Cardiac septum (tissue), 1 donor: ENCODE data around the gene BAZ2B. TPM values are rescaled to one million over a fixed set of nuclear protein-coding genes. Genes with fewer than 3 reads are reported as not detected.

Source experiments
- DNase-seq: peaks from one replicate; pipeline ENCODE4 v3.0.0-alpha.2; 2020; ENCODE audit warnings: low spot score
- intact Hi-C: fragments of 100-400 bp; cut with DNase I; formaldehyde crosslinking; loops from one replicate; pipeline ENCODE4 v1.14.0; 2022
- total RNA-seq: library from RNA; stranded (reverse); fragmentation: NEBNext Ultra II Directional; extraction: Animal tissue kit (Norgen Biotek cat#: 25700); gene quantifications from one replicate; pipeline ENCODE4 v1.2.1, GENCODE V29; 2021
- donor health status: DM: no; HTN: no; CAD: no.

Gene BAZ2B
- total RNA-seq, 1 donor from 2014 or later, result 51.8 TPM

DNA sequence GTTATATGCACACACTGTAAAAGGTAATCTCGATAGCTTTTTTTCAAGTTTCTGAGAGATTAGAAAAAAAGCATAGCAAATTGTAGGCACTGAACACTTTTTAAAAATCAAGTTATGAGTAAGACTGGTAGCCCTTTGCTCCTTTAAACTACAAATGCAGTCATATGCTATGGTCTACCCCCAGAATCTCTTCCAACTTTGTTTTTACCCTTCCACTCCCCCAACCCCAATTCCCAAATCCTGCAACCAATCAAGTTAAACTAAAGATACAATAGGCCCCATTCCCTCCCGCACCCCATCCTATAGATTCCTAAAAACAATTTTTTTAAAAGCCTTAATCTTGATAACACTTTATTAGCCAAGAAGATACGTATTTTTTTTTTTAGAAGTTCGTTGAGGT lies 752 bp upstream of the BAZ2B start:
- DNase-seq, result no peak
- intact Hi-C loops, result loop anchor here (1.0 to 5.0 kb wide), 3 partner anchors 95 to 180 kb away; partner anchors contain the start of genes CD302 and MARCHF7

DNA sequence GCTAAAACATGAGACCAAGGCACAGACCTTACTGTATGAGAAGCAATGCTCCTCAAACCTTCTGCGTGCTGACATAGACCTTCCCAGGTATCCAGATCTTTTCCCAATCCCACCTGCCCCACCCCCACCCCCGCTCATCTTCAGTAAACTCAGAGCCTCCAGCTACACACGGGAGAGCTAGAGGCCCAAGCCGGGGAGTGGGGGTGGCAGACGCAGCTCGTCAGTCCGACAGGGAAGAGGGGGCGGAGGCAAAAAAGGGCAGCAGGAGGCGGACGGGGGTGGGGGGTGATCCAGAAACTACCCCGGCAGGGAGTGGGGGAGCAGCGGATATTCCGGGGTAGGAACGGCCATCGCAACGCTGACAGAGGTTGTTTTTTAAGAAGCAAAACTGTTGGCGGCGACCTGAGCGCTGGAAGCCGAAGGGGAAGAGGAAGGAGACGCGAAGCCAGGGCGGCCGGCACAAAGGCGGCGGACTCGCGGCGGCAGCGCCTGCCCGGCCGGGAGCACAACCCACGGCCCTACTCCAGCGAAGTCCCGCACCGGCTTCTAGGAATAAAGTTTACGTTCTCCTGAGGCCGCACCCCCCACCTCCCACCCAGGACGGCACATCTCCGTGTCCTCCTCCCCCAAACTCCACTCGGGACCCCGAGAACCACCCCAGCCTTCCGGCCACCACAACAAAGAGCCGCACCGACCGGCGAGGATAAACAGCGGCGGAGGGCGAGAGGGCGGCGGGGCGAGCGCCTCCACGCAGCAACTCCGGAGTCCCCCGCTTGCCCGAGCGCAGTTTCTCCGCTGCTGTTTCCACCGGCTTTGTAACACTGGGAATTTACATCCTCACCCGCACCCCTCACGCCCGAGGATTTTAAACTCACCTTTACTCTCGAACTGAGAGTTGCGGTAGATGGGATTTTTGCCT lies 722 bp downstream of the BAZ2B start:
- peak; percentile 94 for DNase-seq
- intact Hi-C loops, result loop anchor here (5.0 kb wide), 2 partner anchors 98 to 182 kb away; partner anchors contain the start of gene CD302

DNA sequence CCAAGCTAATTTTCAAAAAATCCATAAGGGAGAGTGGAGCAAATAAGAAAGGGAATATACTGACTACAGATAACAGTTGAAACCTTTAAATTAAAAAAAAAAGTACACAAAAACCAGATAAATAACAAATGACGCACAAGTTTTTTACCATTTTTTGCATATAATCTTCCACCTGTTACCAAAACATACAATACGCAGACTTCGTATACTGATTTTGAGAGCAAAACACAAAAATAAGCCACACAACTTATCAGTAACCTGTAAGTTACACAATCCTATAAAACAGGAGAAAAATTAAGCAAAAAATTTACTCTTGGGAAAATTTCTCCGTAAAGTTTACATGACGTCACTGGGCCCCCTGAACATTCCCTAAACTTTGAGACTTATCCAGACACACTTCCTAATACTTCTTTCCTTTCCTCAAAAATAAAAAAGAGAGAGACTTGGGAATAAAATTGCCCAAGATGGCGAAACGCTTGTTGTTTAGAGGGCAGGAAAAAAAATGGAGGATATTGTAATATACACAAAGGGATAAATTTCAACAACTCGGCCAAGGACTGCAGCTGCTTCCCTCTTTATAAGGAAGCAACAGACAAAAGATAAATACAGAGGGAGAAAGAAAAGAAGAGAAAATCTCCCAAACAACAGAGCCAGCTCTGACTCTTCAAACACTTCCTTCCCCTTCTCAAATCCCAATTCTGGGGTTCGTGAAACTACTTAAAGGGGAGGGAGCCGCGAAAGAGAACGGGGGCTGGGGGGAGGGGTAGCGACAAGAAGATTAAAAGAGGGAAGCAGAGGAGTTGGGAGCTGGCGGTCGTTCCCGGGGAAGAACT lies 1.6 kb downstream of the BAZ2B start:
- intact Hi-C loops, result loop anchor here (5.0 kb wide), 2 partner anchors 97 to 183 kb away; partner anchors contain the start of gene CD302
- DNase-seq, result no peak

DNA sequence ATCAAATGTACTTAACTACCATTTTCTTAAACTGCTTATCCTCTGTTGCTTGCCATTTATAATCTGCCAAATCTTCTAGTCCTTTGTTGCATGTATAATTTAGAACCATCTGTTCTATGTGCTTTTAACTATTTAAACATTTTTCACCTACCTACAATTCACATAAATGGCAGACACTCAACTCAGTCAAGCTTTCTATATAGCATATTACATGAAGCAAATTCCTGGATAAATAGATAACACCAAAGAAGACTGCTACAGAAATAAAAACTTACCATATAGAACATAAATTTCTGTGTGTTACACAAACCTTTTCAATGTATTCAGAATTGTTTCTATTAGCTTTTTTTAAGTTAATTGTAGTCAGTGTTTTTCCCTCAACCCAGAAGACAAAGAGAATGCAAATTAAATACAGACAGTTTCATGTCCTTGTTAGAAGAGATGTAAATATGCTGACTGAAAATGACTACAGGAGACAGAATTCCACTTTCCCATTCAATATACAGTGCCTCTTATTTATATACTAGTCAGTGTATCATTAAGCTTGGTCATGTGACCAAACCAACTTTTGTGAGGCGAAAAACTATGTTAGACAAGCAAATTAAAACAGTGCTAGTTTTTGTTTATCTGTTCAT lies 2.6 kb downstream of the BAZ2B start:
- no peak for DNase-seq
- intact Hi-C loops, result no loop called here

DNA sequence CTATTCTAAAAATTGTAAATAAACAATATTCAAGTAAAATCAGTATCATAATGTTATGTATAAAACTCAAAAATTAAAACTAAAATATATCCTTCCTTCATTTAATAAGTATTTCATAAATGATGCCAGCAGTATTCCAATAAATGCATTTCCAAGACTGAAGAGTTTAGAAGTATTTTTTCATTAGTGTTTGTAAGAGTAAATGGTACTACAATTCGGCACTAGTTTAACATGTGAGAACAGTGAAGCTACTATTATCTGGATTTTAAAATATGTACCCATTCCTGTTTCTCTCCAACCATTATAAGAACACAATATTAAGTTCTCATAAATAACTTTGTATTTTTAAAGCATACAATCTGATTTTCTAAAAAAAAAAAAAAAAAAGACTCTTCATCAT lies 3.3 kb downstream of the BAZ2B start:
- no peak for DNase-seq
- intact Hi-C loops, result no loop called here

DNA sequence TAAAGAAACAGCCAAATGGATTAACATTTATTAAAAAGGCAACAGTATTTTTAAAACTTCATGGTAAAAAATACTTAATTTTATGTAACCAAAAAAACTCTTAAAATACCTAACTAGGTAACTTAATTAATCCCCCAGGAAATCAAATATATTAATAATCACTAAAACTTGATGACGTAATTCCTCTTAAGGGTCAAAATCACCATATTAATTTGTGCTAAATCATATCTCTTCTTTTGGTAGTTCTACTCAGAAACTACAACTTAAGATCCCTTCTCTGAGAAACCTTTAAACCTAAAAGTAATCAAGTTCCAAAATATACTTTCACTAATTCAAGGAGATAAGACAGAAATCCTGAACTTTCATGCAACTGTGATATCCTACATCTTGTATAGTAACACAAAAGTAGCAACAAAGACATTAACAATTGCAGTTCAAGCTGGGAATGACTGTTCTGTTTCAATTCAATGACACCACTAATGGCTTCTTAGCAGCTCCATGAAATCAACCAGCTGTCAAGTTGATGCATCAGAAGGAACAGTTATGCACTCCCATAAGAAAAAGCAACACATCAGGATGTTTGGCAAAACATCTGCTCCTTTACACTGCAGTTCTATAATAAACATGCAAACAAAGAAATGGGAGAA lies 4.0 kb downstream of the BAZ2B start:
- intact Hi-C loops, result no loop called here
- DNase-seq, result no peak

DNA sequence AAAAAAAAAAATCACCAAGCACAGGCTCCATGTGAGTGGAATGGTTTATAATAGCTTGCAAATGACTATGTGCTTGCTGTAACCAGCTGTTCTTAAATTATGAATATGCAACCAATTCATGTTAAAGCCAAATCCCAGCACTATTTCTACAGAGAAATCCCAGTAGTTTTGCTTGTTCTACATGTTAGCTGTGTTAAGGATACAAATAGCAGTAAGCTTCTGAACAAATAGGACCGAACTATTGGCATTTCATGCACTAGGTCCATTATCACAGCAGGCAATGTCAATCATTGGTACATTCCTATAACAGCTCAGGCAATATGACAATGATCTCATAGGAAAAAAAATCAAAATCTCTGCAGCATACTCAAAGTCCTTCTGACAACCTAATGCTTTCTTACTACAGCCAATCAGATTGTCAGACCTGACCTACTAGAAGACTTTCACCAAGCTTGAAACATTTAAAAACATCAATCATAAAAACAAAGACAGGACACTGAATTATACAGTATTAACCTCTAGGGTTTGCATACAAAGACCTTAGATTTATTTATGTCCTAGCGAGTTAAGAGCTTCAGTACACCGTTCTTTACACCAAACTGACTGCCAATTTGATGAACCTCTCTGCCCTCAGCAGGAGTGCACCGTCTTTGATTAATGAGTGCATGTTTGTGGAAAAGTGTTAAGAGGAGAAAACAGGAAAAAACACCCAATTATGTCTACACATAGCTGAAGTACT lies 6.4 kb downstream of the BAZ2B start:
- intact Hi-C loops, result no loop called here
- no peak for DNase-seq

DNA sequence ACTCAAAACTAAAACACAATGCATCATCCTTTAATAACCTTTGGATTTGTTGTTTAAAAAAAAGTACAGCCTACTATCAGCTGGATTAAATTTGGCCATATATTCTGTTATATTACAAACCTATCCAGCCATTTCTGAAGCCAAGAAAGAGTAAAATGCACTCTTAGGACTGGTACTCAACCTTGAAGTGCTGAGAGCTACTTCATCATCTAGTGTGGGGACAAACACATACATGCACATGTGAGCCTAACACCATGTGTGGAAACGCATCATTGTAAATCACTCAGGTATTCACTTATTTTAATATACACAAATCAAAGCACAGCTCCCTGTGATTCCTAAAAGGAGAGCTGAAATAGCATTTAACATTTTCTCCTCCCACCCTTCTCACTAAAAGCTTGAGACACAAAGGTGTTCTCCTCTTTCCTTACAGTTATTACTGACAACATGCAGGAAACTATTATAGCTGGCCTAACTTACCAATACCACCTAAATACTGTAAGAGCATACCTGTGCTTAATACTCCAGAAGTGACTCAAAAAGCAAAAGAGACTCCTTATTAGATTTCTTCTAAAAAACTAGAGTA lies 7.5 kb downstream of the BAZ2B start:
- DNase-seq, result no peak
- intact Hi-C loops, result no loop called here

DNA sequence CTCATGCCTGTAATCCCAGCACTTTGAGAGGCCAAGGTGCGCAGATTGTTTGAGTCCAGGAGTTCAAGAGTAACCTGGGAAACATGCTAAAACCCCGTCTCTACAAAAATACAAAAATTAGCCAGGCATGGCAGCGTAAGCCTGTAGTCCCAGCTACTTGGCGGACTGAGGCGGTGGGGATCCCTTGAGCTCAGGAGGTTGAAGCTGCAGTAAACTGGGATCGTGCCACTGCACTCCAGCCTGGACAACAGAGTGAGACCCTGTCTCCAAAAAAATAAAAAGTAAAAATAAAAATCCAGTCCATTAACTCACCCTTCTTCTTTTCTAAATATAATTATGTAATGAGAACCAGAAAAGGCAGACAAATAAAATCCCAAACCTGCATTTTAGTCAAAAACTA lies 8.2 kb downstream of the BAZ2B start:
- DNase-seq, result no peak
- intact Hi-C loops, result no loop called here

DNA sequence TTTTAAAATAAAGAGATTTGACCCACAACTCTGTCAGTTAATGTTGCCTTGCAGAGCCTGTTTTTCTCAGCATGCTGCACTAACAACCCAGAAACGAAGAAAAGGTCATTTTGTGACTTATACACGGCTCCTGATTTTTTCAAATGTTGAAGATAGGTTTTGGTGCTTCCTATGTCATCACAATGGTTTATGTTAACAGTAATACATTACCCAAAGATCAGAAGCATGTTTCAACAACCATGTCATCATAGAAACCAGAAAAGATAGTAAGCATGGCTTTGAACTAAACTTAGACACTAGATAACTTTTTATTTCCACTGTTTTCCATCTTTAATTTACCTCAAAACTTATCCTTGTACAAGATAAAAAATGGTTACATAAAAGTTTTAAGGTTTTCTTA lies 10.1 kb downstream of the BAZ2B start:
- intact Hi-C loops, result no loop called here
- DNase-seq, result no peak

DNA sequence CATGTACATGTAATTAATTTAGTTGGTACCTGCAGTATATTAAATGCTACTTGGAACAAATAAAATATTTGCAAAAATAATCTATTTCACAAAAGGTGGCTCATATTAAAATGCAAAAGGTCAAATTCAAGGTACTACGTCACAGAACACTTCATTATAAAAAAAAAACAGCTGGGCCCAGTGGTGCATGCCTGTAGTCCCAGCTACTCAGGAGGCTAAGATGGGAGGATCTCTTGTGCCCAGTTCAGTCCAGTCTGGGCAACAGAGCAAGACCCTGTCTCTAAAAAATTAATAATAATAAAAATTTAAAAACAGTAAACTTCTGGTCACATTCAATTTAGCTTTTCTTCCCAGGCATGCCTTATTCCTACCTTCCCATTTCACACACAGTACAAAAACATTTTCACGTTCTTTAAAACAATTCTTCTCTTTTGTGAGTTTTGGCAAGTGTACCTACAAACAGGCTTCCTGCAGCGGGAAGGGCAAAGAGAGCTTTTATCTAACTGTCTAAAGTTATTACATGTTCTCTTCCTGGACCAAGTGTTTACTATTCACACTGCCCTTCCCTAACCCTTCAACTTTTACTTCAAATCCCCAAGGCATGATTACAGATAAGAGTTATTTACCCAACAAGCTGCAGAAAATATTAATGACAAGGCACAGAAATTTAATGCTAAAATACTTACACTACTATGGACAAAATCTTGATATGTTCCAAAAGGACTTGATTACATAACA lies 10.7 kb downstream of the BAZ2B start:
- no peak for DNase-seq
- intact Hi-C loops, result no loop called here

DNA sequence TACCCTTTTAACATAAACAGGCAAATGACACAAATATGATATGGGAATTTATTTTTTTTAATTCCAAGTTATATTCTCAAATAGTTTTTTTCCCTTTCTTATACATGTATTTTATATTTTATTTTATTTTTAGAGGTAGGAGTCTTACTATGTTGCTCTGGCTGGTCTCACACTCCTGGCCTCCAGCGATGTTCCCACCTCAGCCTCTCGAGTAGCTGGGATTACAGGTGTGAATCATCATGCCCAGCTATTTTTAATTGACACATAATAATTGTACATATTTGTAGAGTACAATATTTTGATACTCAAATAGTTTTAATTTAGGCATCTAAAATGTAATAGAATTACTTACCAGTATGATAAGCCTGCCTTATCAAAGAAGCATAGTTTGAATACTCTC lies 12.2 kb downstream of the BAZ2B start:
- intact Hi-C loops, result no loop called here
- DNase-seq, result no peak

DNA sequence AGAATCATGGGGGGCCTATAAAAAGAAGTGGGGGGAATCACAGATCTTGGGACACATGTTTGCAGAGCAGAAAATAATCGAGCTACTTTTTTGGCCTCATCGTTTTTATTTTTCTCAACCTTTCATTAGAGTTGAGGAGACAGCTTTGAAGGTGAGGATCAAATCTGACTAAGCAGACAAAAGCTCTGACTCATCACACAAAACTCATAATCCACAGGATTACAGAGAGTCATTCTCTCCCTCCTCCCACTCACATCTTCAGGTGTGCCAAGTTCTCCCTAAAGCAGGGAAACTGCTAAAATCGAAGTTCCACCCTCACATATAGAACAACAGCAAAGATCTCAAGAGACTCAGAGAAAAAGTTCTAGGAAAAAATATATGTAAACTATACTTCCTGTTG lies 15.6 kb downstream of the BAZ2B start:
- intact Hi-C loops, result no loop called here
- DNase-seq, result no peak

DNA sequence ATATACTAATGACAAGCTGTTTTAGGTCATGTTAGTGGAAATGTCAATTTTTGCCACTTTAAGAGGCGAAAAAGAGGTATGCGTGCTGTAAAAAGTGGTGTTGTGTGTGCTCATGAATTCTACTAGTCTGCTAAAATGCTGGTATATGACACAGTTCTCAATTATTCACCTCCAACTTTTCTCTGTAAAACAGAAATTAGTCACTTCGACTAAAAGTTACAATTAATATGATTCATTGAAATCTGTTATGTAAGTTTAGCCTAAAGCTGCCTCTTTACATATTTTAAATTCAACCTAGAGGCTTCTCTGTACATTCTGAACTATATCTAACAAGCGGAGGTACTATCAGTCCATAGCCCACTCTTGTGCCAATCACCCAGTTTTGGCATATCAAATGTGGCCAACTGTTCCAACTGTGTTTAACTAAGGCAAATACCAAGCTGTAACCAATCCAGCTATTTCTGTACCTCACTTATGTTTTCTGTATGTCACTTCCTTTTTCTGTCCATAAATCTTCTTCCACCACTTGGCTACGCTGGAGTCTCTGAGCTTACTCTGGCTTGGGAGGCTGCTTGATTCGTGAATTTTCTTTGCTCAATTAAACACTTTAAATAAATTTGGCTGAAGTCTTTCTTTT lies 20.8 kb downstream of the BAZ2B start:
- no peak for DNase-seq
- intact Hi-C loops, result no loop called here

DNA sequence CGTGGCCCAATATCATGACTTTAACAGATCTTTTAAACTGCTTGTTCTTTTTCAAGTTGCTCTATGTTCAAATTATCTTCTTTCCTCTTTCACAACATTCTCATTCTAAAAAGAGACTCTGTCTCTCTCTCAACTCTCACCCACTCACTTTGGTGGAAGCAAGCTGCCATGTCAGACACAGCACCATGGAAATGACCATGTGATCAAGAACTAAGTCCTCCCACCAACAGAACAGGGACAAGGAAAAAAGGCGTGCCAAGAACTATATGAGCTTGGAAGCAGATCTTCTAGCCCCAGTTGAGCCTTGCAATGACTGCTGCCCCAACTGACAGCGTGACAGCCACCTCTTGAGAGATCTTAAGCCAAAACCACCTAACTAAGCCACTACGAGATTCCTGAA lies 23.9 kb downstream of the BAZ2B start:
- intact Hi-C loops, result no loop called here
- no peak for DNase-seq

DNA sequence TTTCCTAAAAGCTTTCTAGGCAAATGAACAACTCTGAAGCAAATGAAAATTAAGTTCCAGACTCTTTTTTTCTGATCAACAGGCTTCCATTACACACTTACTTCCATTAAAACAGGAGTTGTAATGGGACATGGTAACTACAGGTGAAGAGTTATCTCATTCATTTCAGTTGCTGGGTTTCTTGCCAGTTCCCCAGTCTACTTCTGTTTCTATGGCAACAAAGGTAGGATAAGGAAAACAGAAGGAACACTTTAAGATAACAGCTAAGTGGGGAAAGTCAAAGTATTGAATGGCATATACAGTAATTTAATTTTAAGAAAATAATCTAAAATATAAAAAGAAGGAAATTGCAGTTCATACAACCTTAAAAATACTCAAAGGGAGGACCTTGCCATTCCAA lies 25.1 kb downstream of the BAZ2B start:
- intact Hi-C loops, result no loop called here
- no peak for DNase-seq

DNA sequence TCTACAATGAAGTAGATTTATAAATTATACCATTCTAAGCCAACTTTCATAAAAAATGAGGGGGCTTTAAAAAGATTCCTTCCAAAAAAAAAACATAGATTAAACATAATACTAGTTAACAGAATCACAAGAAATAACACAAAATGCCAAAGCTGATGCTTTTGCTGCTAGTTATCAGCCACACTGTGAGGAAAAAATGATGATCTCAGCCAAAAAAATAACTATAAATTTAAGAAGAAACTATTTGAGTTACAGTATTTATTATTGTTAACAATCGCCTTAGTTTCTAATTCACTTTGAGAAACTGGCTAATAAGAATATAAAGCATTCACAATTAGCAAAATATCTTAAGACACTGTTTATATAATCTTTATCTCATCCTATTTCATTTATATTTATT lies 27.1 kb downstream of the BAZ2B start:
- intact Hi-C loops, result no loop called here
- no peak for DNase-seq

DNA sequence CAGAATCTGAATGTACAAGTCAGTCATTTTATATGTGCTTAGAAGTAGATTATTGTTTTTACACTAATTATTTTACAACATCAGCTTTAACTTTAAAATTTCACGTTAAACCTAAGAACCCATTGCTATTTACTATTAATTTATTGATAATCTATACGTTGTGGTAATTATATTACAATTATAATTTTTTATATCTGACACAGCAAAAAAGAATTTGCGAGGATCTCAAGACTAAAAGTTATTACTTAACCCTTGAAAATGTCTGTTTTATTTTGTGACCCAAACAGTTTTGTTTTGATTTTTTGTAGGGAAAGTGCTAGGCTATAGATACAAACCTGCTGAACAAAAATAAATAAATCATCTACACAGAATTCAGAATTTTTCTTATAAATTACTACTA lies 30.3 kb downstream of the BAZ2B start:
- no peak for DNase-seq
- intact Hi-C loops, result no loop called here
